Measurements from ENCODE around the gene MEP1A.
"Not testable (repeated sequence)": the region's sequence is repeated elsewhere in the genome, so short reads cannot be mapped to it uniquely, and the experiment has no call there.

Gene MEP1A, protein sequence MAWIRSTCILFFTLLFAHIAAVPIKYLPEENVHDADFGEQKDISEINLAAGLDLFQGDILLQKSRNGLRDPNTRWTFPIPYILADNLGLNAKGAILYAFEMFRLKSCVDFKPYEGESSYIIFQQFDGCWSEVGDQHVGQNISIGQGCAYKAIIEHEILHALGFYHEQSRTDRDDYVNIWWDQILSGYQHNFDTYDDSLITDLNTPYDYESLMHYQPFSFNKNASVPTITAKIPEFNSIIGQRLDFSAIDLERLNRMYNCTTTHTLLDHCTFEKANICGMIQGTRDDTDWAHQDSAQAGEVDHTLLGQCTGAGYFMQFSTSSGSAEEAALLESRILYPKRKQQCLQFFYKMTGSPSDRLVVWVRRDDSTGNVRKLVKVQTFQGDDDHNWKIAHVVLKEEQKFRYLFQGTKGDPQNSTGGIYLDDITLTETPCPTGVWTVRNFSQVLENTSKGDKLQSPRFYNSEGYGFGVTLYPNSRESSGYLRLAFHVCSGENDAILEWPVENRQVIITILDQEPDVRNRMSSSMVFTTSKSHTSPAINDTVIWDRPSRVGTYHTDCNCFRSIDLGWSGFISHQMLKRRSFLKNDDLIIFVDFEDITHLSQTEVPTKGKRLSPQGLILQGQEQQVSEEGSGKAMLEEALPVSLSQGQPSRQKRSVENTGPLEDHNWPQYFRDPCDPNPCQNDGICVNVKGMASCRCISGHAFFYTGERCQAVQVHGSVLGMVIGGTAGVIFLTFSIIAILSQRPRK

DNA sequence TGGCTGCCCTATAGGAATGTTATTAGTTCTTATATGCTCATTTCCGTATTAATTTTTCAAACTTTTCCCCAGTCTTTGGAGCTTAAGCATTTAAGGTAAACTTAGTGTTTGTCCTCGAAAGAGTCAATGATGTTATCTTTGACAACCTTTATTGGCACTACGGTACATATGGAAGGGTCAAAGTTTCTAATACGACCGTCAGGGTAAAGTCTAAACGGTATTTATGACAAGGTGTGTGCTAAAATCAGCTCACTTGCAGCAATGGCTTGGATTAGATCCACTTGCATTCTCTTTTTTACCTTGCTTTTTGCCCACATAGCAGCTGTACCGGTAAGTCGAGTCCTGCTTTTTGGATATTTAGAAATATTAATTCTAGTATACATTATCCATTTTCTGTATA, at the start of gene MEP1A:
TSS of gene MEP1A (plus strand) at position 252 of the 400 bp plus-strand sequence. CDS start at position 262, 10 bp downstream.
- in situ Hi-C loops (cut with MboI; ENCODE audit: low sequenced_read_pairs): no loop called here

DNA sequence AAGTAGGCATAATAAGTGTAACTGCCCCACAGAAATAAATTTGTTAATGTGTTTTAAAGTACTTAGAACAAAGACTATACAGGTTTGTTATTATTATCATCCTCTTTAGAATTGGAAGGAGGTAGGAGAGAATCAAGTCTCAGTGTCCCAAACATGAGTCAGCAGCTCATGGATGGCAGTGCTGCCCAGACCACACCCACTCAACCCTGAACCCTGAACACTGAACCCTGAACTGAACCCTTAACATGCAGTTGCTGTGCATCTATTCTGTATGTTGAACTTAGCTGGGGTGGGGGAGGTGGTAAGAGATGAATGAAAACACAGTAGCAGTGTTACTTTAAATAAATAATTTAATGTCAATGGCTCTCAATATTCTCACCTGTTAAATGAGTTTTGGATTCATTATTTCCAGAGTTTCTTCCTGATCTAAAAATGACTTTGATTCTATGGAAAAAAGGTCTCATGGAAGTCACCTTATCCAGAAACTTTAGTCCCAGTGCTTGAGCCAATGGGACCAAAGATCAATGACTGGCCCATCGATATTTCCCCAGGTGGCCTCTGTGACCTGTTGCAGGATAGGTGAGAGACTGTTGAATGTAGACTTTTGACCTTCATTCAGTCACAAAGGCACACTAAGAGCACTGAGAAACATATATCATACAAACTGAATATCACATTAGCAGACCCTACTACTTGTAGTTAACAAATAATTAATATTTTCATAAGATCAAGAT, 49.6 kb upstream of the MEP1A start:
- in situ Hi-C loops (cut with MboI; ENCODE audit: low sequenced_read_pairs): no loop called here

DNA sequence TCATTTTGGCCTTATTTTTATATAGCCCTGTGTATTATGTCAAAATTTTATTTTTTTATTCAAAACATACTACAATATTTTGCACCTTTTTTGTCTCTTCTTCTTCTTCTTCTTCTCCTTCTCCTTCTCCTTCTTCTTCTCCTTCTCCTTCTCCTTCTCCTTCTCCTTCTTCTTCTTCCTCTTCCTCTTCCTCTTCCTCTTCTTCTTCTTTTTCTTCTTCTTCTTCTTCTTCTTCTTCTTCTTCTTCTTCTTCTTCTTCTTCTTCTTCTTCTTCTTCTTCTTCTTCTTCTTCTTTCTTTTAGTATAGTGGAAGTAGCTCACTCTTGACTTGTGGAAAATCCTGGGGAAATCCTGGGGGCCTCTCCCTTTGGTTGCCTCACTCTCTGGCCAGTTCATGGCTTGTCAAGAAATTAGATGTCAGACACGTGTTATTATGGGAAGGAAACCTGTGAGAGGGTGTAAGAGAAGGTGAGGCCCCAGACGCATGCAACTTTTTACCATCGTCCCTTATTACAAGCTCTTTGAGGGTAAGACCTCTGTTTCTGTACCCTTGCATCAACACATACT, 48.9 kb upstream of the MEP1A start:
- in situ Hi-C loops (cut with MboI; ENCODE audit: low sequenced_read_pairs): not testable (repeated sequence)

DNA sequence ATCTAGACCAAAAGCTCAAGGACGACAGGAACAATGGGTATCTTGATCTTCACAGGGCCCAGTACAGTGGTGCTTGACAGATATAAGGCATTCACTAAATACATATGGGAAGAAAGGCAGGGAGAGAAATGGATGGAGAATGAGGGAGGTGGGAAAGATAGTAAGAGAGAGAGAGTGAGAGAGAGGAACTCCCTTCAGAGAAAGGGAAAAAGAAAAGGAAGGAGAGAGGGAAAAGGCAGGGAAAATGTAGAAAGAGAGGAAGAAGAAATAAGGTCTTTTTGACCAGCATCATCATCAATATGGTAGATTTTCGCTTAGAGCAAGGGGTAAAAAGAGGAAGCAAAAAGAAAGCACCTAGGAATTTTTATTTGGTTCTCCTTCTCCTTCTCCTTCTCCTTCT, 47.2 kb upstream of the MEP1A start:
- in situ Hi-C loops (cut with MboI; ENCODE audit: low sequenced_read_pairs): no loop called here

DNA sequence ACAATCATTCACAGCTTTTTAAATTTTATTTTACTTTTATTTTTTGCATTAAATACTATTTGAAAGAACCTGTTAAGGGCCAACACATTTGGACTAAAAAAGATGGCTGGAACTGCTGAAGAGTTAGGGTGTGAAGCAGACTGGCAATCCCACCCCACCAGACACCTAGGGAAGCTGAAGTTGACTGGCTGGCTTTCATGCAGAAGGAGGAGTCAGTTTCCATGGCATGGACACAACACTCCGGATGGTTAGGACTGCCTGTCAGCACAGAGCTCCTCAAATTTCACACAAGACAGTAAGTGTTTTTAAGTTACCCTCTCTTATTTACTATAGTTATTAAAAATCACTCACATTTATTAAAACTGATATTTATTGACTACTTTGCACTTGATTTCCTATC, 46.5 kb upstream of the MEP1A start, which contains the start of gene ANKRD66:
TSS of gene ANKRD66 (plus strand) at position 238 of the 400 bp plus-strand sequence. CDS start 5,016 bp downstream, outside the sequence.
- in situ Hi-C loops (cut with MboI; ENCODE audit: low sequenced_read_pairs): no loop called here

DNA sequence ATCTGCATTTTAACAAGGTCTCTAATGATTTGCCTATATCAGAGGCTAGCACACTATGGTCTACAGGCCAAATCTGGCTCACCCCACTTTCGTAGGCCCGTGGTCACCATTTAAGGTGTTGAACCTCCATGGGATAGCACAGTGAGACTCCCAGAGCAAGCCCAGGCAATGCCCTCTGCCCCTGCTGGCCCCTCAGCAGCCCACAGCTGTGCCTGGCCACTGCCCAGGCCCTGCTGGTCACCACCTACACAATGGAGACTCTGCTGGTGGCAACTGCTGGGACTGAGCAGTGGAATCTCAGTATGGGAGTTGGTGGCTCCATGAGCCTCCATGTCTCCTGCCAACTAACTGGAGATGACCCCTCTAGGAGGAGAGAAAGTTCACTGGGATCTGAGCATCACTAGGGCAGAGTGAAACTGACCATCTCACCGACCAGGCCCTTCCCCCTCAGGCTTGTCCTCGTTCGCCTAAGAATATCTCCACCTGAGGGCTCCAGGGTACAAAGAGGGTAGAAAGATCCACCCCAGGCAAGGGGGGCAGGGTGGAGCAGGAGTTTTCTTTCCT, 44.2 kb upstream of the MEP1A start:
- in situ Hi-C loops (cut with MboI; ENCODE audit: low sequenced_read_pairs): no loop called here

DNA sequence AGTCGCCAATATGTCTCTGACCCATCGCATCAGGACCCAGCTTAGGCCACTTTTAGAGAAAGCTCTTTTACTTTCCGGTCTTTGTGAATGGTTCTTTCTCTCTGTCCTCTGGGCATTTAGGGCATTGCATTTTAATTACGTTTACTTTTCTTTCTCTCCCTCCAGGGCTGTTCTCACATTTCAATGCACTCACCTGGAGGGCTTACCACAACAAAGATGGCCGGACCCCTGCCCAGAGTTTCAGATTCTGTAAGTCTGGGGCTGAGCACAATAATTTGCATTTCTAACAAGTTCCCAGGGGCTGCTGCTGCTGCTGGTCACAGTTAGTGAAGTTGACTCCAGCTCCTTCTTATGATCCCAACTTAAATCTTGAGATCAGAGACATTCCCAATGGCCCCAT, 43.5 kb upstream of the MEP1A start:
- in situ Hi-C loops (cut with MboI; ENCODE audit: low sequenced_read_pairs): no loop called here

DNA sequence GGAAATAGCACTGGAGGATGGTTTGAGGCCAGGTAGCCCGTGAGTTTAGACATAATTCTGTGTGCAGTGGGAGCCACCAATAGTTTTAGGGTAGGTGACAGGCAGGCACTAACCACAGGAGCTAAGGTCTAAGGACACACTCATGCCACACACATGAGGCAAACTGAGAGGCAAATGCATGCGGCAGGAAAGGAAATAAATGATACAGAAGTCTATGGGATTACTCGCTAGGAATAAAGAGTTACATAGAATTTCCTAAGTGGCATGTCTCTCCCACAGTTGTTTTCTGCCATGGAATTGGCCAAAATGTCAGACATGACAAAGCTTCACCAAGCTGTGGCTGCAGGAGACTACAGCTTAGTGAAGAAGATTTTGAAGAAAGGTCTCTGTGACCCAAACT, 41.5 kb upstream of the MEP1A start:
- in situ Hi-C loops (cut with MboI; ENCODE audit: low sequenced_read_pairs): no loop called here

DNA sequence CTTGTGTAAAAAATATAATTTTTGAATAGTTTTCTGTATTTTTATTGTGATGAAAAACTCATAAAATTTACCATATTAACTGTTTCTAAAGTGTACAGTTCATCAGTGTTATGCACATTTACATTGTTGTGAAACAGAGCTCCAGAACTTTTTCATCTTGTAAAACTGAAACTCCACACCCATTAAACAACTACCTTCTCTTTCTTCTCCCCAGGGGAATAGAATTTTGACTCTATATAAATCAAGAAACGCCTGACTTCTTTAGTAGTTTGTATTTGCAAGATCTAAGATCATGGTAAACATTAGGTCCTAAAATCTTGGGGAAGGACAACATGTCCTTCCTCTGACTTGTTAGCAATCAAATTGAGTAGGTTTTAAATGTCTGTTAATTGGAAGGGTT, 37.3 kb upstream of the MEP1A start:
- in situ Hi-C loops (cut with MboI; ENCODE audit: low sequenced_read_pairs): no loop called here

DNA sequence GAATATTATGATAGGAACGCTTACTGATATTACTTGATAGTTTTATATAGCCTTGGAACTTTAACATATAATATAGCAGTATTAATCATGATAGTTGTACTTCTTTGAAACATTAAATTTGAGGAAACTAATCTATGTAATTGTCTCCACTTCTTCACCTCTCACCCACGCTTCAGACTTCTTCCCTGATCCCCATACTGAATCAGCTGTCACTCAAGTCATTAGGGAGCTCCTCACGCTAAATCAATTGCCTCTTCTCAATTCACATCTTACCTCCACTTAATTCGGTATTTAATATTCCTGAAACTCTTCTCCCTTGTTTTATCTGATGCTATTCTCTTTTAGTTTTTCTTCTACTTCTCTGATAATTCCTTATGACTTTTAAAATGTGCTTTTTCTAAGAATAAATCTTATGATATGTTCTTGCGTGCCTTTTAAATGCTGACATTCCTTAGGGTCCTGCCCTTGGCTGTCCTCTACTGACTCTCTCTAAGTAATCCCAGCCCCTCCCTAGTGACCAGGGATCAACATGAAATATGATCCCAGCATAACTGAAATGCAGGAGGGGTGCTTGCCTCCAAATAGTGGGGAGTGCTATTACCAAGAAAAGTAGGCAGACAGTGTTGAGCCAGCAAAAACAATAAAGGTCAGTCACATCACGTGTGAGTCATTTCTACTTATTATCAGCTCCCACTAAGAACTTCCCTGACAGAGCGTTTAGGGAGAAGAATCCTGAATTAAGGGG, 36.5 kb upstream of the MEP1A start:
- in situ Hi-C loops (cut with MboI; ENCODE audit: low sequenced_read_pairs): no loop called here

DNA sequence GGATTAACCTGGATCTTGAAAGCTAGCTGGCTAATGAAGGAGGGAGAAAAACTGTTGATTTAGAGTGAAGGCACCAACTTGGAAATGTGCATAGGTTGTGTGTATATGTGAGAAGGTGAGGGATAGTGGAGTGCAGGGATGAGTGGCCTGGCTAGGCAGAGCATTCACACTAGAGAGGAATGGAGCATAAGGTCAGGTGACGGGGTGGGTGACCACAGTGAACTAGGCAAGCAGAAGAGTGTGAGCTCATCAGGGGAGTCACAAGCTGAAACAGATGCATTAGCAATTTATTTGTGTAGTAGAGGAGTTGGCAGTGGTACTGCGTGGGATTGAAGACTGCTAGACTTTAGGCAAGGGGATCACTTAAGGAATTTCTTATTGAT, 36.0 kb upstream of the MEP1A start:
- in situ Hi-C loops (cut with MboI; ENCODE audit: low sequenced_read_pairs): no loop called here

DNA sequence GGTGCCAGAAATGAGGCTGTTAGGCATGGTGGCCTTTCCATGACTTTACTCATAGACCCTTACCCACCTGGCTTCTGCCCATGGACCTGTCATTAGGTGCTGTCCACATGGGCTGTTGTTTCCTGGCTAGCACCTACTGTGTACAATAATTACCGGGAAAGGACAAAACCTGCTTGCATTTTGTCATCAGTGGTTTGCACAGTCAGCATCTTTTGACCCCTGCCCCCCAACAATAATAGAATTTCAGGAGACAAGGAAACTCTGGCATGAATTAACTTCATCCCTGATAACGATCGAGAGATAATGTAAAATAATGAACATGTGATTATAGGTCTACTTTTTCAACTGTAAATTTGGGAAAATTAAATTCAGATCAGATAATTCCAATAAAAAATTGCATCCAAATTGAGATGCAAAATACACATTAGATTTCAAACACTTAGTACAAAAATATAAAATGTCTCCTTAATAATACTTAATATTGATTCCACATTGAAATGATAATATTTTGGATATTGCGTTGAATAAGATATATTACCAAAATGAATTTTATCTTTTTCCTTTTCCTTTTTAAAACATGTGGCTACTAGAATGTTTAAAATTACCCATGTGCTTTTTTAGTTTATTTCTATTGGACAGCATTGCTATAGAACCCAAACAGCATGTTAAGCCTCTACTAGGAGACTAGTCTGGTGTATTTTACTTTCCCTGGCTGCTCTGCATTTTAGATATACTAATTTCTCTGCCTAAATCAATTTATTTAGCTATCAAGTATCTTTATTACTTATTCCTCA, 34.0 kb upstream of the MEP1A start:
- in situ Hi-C loops (cut with MboI; ENCODE audit: low sequenced_read_pairs): no loop called here

DNA sequence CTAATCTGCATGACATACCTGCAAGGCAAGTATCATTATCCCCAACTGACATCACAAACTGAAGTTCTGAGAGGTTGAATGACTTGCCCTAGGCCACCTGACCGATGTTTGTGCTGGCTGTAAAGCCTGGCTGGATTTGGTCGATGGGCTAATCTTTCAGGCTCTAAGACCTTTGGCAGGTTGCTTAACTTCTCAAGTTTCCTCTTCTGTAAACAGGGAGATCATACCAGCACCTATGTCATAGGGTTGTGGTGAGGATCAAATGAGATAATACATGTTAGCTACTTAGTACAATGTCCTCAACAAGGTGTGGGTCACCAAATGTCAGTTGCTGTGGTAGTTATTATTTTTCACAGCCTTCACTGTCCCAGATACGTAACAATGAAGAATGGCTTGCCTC, 32.3 kb upstream of the MEP1A start:
- in situ Hi-C loops (cut with MboI; ENCODE audit: low sequenced_read_pairs): no loop called here

DNA sequence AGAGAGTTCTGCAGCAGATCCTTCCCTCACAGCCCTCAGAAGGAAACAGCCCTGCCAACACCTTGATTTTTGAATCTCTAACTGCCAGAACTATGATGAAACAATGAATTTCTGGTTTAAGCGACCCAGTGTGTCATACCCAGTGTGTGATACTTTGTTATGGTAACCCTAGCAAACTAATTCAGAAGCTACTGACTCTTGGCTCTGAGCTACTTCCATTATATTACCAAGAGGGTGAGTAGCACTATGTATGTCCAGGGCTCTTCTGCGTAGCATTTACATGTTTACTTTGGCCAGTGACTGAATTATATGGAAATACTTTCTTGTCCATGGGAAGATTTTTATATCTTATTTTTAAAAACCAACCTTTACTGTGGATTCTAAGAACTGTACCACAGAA, 29.7 kb upstream of the MEP1A start:
- in situ Hi-C loops (cut with MboI; ENCODE audit: low sequenced_read_pairs): no loop called here

DNA sequence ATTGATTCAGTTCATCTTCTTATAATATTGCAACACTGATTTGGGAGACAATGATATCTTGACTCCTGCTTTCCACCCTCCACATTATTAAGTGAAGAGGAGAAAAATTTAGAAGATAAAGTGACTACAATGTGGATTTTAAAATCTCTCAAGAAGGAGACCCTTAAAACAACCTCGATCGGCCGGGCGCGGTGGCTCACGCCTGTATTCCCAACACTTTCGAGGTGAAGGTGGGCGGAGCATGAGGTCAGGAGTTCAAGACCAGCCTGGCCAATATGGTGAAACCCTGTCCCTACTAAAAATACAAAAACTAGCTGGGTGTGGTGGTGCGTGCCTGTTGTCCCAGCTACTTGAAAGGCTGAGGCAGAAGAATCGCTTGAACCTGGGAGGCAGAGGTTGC, 28.9 kb upstream of the MEP1A start:
- in situ Hi-C loops (cut with MboI; ENCODE audit: low sequenced_read_pairs): not testable (repeated sequence)

DNA sequence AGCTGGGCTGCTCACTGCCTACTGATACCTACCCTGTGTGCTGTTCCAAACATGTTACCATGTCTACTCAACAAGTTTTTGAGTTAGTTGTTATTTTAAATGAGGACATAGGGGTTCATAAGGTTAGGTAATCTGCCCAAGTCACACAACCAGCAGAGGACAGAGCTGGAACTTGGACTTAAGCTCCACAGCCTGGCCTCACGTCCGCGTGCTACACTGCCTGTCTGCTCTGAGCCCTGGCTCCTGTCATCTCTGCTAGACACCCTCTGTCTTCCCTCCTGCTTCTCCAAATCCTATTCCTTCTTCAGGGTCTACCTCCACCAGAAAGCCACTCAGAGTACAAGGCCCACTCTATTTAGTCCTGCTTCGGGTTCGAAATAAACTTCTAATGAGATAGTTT, 28.2 kb upstream of the MEP1A start:
- in situ Hi-C loops (cut with MboI; ENCODE audit: low sequenced_read_pairs): no loop called here

DNA sequence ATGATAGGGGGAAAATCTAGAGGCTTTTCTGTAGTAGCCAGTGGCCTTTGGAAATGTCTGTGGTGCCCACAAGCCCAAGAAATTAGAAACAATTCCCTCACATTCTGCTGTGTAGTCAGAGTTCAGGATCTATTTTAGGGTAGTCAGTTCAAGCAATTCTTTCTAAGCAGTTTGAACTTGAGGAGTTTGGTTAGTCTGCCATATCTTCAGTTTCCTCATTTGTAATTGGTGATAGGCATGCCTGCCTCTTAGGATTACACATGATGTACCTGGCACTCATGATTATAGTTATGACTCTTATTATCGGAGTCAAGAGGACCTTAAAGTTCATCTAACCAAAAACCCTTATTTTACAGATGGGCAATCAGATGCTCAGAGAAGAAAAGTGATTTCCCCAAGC, 21.2 kb upstream of the MEP1A start:
- in situ Hi-C loops (cut with MboI; ENCODE audit: low sequenced_read_pairs): no loop called here

DNA sequence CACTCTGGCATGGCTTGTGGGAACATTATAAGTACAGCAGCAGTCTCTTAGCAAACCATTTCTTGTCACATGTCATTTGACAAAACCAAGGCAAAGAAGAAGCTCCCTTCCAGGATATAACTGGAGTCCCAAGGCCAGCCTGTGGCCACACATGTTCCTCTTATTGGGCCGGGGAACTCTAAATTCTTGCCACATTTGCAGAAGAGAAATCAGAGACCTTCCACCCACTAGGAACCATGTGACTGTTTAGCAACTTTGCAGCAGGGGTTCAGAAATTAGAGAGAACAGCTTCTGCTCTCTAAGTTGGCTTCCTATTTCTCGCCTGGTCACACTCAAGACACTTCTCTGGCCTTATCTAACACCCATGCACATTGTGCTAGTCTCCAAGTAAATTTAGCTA, 20.4 kb upstream of the MEP1A start:
- in situ Hi-C loops (cut with MboI; ENCODE audit: low sequenced_read_pairs): no loop called here

DNA sequence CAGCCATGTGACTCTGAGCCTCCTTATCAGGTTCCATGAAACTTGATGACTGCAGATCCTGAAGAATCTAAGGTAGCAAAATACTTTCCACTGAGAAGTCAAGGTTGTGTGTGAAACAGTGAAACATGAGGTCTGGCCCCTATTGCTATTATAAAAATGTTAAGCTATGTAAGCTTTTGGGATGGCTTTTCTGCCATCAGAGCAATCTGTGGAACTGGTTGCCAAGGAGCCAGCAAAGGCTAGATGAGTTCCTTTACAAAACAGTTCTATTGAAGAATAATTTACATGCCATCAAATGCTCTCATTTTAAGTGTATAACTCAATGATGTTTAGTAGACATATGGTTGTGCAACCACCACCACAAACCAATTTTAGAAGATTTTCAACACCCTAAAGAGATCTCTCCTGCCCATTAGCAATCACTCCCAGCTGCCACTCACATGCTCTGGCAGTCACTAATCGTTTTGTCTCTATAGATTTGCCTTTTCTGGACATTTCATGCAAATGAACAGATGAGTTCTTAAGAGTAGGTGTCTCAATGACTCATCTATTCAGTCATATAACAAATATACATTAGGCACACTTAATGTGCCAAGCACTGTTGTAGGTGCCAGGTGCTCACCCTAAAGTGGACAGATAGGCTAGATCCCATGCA, 19.9 kb upstream of the MEP1A start:
- in situ Hi-C loops (cut with MboI; ENCODE audit: low sequenced_read_pairs): no loop called here
